ENCODE data around the gene HRG.

DNA sequence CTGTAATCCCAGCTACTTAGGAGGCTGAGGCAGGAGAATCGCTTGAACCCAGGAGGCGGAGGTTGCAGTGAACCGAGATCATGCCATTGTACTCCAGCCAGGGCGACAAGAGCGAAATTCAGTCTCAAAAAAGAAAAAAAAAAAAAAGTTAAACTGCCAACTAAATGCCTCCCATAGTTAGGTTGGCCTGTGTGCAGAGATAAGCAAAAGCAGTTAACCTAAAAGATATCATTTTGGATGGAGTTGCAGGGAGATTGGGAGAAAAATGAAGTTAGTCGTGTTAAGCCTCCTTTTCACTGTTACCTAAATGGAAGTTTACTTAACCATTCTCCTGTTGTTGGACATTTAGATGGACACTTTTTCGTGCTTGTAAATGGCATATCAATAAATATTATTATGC is 37.1 kb upstream of the HRG start:
- TF ChIP-seq, protein P1, sequence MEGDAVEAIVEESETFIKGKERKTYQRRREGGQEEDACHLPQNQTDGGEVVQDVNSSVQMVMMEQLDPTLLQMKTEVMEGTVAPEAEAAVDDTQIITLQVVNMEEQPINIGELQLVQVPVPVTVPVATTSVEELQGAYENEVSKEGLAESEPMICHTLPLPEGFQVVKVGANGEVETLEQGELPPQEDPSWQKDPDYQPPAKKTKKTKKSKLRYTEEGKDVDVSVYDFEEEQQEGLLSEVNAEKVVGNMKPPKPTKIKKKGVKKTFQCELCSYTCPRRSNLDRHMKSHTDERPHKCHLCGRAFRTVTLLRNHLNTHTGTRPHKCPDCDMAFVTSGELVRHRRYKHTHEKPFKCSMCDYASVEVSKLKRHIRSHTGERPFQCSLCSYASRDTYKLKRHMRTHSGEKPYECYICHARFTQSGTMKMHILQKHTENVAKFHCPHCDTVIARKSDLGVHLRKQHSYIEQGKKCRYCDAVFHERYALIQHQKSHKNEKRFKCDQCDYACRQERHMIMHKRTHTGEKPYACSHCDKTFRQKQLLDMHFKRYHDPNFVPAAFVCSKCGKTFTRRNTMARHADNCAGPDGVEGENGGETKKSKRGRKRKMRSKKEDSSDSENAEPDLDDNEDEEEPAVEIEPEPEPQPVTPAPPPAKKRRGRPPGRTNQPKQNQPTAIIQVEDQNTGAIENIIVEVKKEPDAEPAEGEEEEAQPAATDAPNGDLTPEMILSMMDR (IDR thresholded peaks at IDR 0.05): no peak
- TF ChIP-seq, protein P2, sequence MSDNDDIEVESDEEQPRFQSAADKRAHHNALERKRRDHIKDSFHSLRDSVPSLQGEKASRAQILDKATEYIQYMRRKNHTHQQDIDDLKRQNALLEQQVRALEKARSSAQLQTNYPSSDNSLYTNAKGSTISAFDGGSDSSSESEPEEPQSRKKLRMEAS (IDR thresholded peaks at IDR 0.05; ENCODE audit: low read depth): no peak
- TF ChIP-seq RCOR1 (IDR thresholded peaks at IDR 0.05; ENCODE audit: low read length) (no peak), EZH2phosphoT487 (IDR thresholded peaks at IDR 0.05; ENCODE audit: borderline replicate concordance, low read depth) (no peak), RAD21 (IDR thresholded peaks at IDR 0.05; ENCODE audit: low read length) (no peak), ELF1 (IDR thresholded peaks at IDR 0.05) (no peak), EP300 (IDR thresholded peaks at IDR 0.05; ENCODE audit: borderline replicate concordance in 1 of 2, low read depth in 1 of 2, low read length in 1 of 2) (no peak), TAF1 (IDR thresholded peaks at IDR 0.05; ENCODE audit: borderline replicate concordance, low read depth, low read length) (no peak), MEF2A (IDR thresholded peaks at IDR 0.05; ENCODE audit: borderline replicate concordance, low read depth) (no peak), JUND (IDR thresholded peaks at IDR 0.05) (no peak)
- TF ChIP-seq, protein P3, sequence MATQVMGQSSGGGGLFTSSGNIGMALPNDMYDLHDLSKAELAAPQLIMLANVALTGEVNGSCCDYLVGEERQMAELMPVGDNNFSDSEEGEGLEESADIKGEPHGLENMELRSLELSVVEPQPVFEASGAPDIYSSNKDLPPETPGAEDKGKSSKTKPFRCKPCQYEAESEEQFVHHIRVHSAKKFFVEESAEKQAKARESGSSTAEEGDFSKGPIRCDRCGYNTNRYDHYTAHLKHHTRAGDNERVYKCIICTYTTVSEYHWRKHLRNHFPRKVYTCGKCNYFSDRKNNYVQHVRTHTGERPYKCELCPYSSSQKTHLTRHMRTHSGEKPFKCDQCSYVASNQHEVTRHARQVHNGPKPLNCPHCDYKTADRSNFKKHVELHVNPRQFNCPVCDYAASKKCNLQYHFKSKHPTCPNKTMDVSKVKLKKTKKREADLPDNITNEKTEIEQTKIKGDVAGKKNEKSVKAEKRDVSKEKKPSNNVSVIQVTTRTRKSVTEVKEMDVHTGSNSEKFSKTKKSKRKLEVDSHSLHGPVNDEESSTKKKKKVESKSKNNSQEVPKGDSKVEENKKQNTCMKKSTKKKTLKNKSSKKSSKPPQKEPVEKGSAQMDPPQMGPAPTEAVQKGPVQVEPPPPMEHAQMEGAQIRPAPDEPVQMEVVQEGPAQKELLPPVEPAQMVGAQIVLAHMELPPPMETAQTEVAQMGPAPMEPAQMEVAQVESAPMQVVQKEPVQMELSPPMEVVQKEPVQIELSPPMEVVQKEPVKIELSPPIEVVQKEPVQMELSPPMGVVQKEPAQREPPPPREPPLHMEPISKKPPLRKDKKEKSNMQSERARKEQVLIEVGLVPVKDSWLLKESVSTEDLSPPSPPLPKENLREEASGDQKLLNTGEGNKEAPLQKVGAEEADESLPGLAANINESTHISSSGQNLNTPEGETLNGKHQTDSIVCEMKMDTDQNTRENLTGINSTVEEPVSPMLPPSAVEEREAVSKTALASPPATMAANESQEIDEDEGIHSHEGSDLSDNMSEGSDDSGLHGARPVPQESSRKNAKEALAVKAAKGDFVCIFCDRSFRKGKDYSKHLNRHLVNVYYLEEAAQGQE (IDR thresholded peaks at IDR 0.05; ENCODE audit: low read depth, low read length): no peak
- TF ChIP-seq, protein P4, sequence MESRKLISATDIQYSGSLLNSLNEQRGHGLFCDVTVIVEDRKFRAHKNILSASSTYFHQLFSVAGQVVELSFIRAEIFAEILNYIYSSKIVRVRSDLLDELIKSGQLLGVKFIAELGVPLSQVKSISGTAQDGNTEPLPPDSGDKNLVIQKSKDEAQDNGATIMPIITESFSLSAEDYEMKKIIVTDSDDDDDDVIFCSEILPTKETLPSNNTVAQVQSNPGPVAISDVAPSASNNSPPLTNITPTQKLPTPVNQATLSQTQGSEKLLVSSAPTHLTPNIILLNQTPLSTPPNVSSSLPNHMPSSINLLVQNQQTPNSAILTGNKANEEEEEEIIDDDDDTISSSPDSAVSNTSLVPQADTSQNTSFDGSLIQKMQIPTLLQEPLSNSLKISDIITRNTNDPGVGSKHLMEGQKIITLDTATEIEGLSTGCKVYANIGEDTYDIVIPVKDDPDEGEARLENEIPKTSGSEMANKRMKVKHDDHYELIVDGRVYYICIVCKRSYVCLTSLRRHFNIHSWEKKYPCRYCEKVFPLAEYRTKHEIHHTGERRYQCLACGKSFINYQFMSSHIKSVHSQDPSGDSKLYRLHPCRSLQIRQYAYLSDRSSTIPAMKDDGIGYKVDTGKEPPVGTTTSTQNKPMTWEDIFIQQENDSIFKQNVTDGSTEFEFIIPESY (IDR thresholded peaks at IDR 0.05; ENCODE audit: borderline replicate concordance, low read depth): no peak

Measured in SK-N-SH (cell line).